Measurements from ENCODE around the gene MEF2B. TPM values are rescaled to one million over a fixed set of nuclear protein-coding genes. Genes with fewer than 3 reads are reported as not detected.
A peak's percentile ranks its signal among the peaks of the same experiment; 100 is the strongest.

MEF2B gene
- total RNA-seq, 1 experiment from 2014 or later = 1.3 TPM

GRCh38 chr19:19115954-19116353 is 54.1 kb downstream of the MEF2B start:
- Mint-ChIP-seq H3K36me3 (ENCODE audit: insufficient read depth in 1 of 3, low read depth in 3 of 3) (peaks cover 3 to 11% (median 11%) of the 10 kb centered on the region in 3 experiments; a peak in 6 of 7 replicates), H3K27ac (no peak overlapping the region), H3K9me3 (no peaks in the 10 kb centered on the region), H3K4me3 (no peak overlapping the region), H3K4me1 (peaks cover 10 to 25% of the 10 kb centered on the region in 2 experiments), H3K27me3 (ENCODE audit: low read depth) (peaks cover 22% of the 10 kb centered on the region)
- Histone ChIP-seq H4K91ac (ENCODE audit: insufficient read length, low read depth, low read length) (no peak overlapping the region), H2AK5ac (ENCODE audit: insufficient read length, low read length) (no peak overlapping the region), H2BK20ac (ENCODE audit: low read depth, low read length, poor library complexity, severe bottlenecking) (no peak overlapping the region), H3K18ac (ENCODE audit: insufficient read length, low read depth, low read length) (no peak overlapping the region), H3K56ac (ENCODE audit: insufficient read length, low read depth, low read length) (no peak overlapping the region), H3K9me3 (ENCODE audit: control insufficient read depth, low read depth, low read length) (no peaks in the 10 kb centered on the region), H3K4ac (ENCODE audit: low read depth, low read length) (no peak overlapping the region), H3K4me2 (ENCODE audit: insufficient read depth, insufficient read length, low read length) (no peak overlapping the region), H3T11ph (ENCODE audit: low read length) (no peak overlapping the region), H3K27ac (ENCODE audit: insufficient read length, low read depth, low read length) (no peak overlapping the region), H3K14ac (ENCODE audit: insufficient read depth, low read length) (no peak overlapping the region), H3K9ac (ENCODE audit: extremely low read depth, insufficient read length, low read length) (no peak overlapping the region), H2BK120ac (ENCODE audit: low read depth, low read length, poor library complexity, severe bottlenecking) (no peak overlapping the region), H2BK15ac (ENCODE audit: low read depth, low read length) (no peak overlapping the region), H2BK5ac (ENCODE audit: insufficient read length, low read length) (no peak overlapping the region), H2AFZ (ENCODE audit: low read length) (no peak overlapping the region), H4K8ac (replicated peaks; ENCODE audit: insufficient read length, low read depth, low read length) (no peak overlapping the region), H3K23me2 (ENCODE audit: insufficient read length, low read depth, low read length, poor library complexity, severe bottlenecking) (peaks cover 4% of the 10 kb centered on the region), H3K79me1 (ENCODE audit: insufficient read depth, low read depth, low read length, poor library complexity, severe bottlenecking) (no peaks in the 10 kb centered on the region), H3K27me3 (ENCODE audit: insufficient read depth, low read length) (no peaks in the 10 kb centered on the region), H3K23ac (ENCODE audit: insufficient read length, low read depth, low read length) (no peak overlapping the region), H3K79me2 (ENCODE audit: insufficient read depth, low read length) (no peaks in the 10 kb centered on the region), H4K20me1 (ENCODE audit: control insufficient read depth, insufficient read depth, insufficient read length) (no peaks in the 10 kb centered on the region), H4K5ac (ENCODE audit: insufficient read length, low read depth, low read length) (no peak overlapping the region), H3K4me1 (ENCODE audit: insufficient read depth, low read length) (no peaks in the 10 kb centered on the region), H2BK12ac (ENCODE audit: insufficient read length, low read depth, low read length) (no peak overlapping the region)
- DNase-seq = peak; percentile 81
- WGBS (ENCODE audit: extremely low coverage, insufficient read length, low lambda C conversion rate) = no CpG with 5 or more reads among the region's 9 CpGs
- peak; percentile 88 for TF ChIP-seq CTCF (conservative IDR thresholded peaks at IDR 0.05)

Measured in H9 (cell line).